AG10803 (cell line): ENCODE measurements around the gene OR8G1.

Experiments
- DNase-seq: peaks from one replicate; pipeline ENCODE4 v3.0.0; 2010; ENCODE audit warnings: low read depth
- H3K4me3 ChIP-seq: 2 replicates; pipeline ENCODE4 v1.5.1; 2011; ENCODE audit warnings: mild to moderate bottlenecking, low read length, control low read depth
- CTCF ChIP-seq: conservative IDR thresholded peaks from 2 replicates; pipeline ENCODE4 v1.5.1; 2011; ENCODE audit warnings: mild to moderate bottlenecking, low read length, control low read depth, inconsistent platforms

Gene OR8G1

DNA sequence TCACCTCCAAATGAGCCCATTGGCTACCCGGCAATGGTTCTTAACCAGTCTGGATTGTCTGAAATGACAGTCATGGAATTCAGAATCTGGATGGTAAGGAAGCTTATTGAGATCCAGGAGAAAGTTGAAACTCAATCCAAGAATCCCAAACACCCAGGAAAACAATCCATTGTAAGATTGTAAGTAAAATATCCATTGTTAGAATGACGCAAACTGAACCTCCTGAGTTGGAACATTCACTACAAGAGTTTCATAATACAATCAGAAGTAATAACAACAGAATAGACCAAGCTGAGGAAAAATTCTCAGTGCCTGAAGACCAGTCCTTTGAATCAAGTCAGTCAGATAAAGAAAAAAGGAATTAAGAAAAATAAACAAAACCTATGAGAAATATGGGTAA, 37.4 kb downstream of the OR8G1 start:
- DNase-seq: no peak
- TF ChIP-seq CTCF: no peak
- H3K4me3 ChIP-seq: no peak overlapping the region

DNA sequence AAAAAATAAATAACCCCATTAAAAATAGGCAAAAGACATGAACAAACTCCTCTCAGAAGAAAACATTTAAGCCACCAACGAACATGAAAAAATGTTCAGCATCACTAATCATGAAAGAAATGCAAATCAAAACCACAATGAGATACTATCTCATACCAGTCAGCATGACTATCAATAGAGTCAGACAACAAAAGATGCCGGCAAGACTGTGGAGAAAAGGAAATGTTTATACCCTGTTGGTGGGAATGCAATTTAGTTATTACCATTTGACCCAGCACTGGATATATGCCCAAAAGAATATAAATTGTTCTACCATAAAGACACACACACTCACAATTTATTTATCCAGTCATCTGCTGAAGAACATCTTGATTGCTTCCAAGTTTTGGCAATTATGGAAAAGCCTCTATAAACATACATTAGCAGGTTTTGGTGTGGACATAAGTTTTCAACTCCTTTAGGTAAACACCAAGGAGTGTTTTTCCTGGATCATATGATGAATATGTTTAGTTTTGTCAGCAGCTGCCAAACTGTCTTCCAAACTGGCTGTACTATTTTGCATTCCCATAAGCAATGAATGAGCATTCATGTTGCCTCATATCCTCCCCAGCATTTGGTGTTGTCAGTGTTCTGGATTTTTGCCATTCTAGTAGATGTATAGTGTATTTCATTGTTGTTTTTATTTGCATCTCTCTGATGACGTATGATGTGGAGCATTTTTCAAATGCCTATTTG, 44.9 kb downstream of the OR8G1 start:
- peak; percentile 61 for DNase-seq
- TF ChIP-seq CTCF: no peak
- H3K4me3 ChIP-seq: no peak overlapping the region

- TF ChIP-seq CTCF: no peak
- no peak for DNase-seq
- no peak overlapping the region for H3K4me3 ChIP-seq
Measured at GRCh38 chr11:124294687-124295086, 53.8 kb downstream of the OR8G1 start.

GRCh38 chr11:124296016-124296415, 55.1 kb downstream of the OR8G1 start:
- H3K4me3 ChIP-seq: no peak overlapping the region
- peak; percentile 12 for DNase-seq
- no peak for TF ChIP-seq CTCF

GRCh38 chr11:124297921-124298320, 57.0 kb downstream of the OR8G1 start:
- no peak overlapping the region for H3K4me3 ChIP-seq
- peak; percentile 64 for DNase-seq
- TF ChIP-seq CTCF: no peak

DNA sequence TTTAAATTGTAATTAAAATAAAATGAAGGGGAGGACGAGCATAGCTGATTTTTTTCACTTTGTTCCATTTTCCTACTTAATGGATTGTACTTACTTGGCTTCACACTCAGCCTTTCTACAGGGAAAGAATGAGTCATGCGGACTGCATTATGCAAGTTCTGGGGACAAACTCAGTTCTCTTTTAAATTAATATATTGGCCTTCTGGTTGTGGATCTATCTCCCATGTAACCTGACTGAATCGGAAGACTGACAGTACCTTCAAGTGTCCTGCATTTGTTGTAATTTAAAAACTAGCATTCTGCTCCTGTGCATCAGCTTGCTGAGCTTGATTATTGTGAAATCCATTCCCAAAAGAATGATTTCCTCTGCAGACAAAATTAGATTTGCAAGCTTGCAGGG, 60.7 kb downstream of the OR8G1 start:
- peak; percentile 69 for DNase-seq
- H3K4me3 ChIP-seq: no peak overlapping the region
- TF ChIP-seq CTCF: no peak

- no peak for TF ChIP-seq CTCF
- H3K4me3 ChIP-seq: no peak overlapping the region
- DNase-seq: peak; percentile 5
Measured at GRCh38 chr11:124302347-124303125, 61.6 kb downstream of the OR8G1 start.
